HG03045 (cell line): ENCODE results near the gene MSLN.
"Not testable (repeated sequence)": the region's sequence is repeated elsewhere in the genome, so short reads cannot be mapped to it uniquely, and the experiment has no call there.

Experiments
- ATAC-seq: cut with Tn5 transposase; IDR thresholded peaks from one replicate; pipeline ENCODE4 v1.9.1; 2021; ENCODE audit warnings: mild to moderate bottlenecking, moderate library complexity; ENCODE audit not compliant: unreplicated experiment

MSLN gene

GRCh38 chr16:770411-770810 lies 9.9 kb downstream of the MSLN start:
- no peak for ATAC-seq

- ATAC-seq, result no peak
Measured at GRCh38 chr16:772959-773358, 12.4 kb downstream of the MSLN start.

GRCh38 chr16:774086-775001 lies 13.8 kb downstream of the MSLN start:
- ATAC-seq, result no peak

- ATAC-seq, result no peak
Measured at GRCh38 chr16:775236-775796, 14.8 kb downstream of the MSLN start.

- not testable (repeated sequence) for ATAC-seq
Measured at GRCh38 chr16:776298-776697, 15.8 kb downstream of the MSLN start.

GRCh38 chr16:776824-777223 lies 16.3 kb downstream of the MSLN start:
- no peak for ATAC-seq

- no peak for ATAC-seq
Measured at GRCh38 chr16:777826-778225, 17.3 kb downstream of the MSLN start.

- ATAC-seq, result no peak
Measured at GRCh38 chr16:778447-778846, 17.9 kb downstream of the MSLN start.

- ATAC-seq, result no peak
Measured at GRCh38 chr16:778909-779527, 18.5 kb downstream of the MSLN start.

- no peak for ATAC-seq
Measured at GRCh38 chr16:779561-779960, 19.0 kb downstream of the MSLN start.

GRCh38 chr16:780296-780695 lies 19.8 kb downstream of the MSLN start:
- no peak for ATAC-seq

- ATAC-seq, result no peak
Measured at GRCh38 chr16:781346-782010, 20.9 kb downstream of the MSLN start.

- no peak for ATAC-seq
Measured at GRCh38 chr16:782258-782657, 21.7 kb downstream of the MSLN start.

- ATAC-seq, result no peak
Measured at GRCh38 chr16:782766-783403, 22.4 kb downstream of the MSLN start.

GRCh38 chr16:783404-784161 lies 23.0 kb downstream of the MSLN start:
- no peak for ATAC-seq

- ATAC-seq, result no peak
Measured at GRCh38 chr16:784431-784830, 23.9 kb downstream of the MSLN start.

- no peak for ATAC-seq
Measured at GRCh38 chr16:785563-786535, 25.3 kb downstream of the MSLN start.

GRCh38 chr16:787321-787966 lies 26.9 kb downstream of the MSLN start:
- no peak for ATAC-seq

GRCh38 chr16:787978-788398 lies 27.5 kb downstream of the MSLN start, which contains the start of gene RPUSD1:
TSS of gene RPUSD1 (minus strand) at chr16:788381. CDS start at chr16:787737, 644 bp downstream.
- ATAC-seq, result no peak
